Measurements from ENCODE around the gene PCSK5.

- TF ChIP-seq, protein P1, sequence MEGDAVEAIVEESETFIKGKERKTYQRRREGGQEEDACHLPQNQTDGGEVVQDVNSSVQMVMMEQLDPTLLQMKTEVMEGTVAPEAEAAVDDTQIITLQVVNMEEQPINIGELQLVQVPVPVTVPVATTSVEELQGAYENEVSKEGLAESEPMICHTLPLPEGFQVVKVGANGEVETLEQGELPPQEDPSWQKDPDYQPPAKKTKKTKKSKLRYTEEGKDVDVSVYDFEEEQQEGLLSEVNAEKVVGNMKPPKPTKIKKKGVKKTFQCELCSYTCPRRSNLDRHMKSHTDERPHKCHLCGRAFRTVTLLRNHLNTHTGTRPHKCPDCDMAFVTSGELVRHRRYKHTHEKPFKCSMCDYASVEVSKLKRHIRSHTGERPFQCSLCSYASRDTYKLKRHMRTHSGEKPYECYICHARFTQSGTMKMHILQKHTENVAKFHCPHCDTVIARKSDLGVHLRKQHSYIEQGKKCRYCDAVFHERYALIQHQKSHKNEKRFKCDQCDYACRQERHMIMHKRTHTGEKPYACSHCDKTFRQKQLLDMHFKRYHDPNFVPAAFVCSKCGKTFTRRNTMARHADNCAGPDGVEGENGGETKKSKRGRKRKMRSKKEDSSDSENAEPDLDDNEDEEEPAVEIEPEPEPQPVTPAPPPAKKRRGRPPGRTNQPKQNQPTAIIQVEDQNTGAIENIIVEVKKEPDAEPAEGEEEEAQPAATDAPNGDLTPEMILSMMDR (IDR thresholded peaks at IDR 0.05): no peak
- no peak for TF ChIP-seq POLR2A (IDR thresholded peaks at IDR 0.05)
Measured at GRCh38 chr9:75844321-75844720, 46.2 kb upstream of the PCSK5 start.
